ENCODE data around the gene MAPKAPK3. TPM values are rescaled to one million over a fixed set of nuclear protein-coding genes. Genes with fewer than 3 reads are reported as not detected.

The MAPKAPK3 gene
- total and polyA plus RNA-seq, 2 donors (not counting 3 experiments of a cell fraction or from before 2014, with no cell fraction given) = 21.3 to 30.5 TPM

- DNase-seq (ENCODE audit: low read depth, low spot score) (no peak), FAIRE-seq (no peak)
- Histone ChIP-seq H3K9me1 (replicated peaks; ENCODE audit: control insufficient read depth, extremely low read depth, insufficient read depth, low read length) (no peaks in the 10 kb centered on the region), H3K4me2 (ENCODE audit: insufficient read depth, low read length) (no peak overlapping the region), H3K79me2 (ENCODE audit: control insufficient read depth, insufficient read depth, low read length) (no peaks in the 10 kb centered on the region), H3K4me3 (replicated peaks in 1 of 3; ENCODE audit: insufficient read depth in 1 of 3, low read depth in 1 of 3, low read length in 3 of 3) (no peak overlapping the region), H4K20me1 (replicated peaks; ENCODE audit: control insufficient read depth, extremely low read depth, insufficient read depth, low read length) (no peaks in the 10 kb centered on the region), H3K9ac (replicated peaks; ENCODE audit: extremely low read depth, insufficient read depth, low read length) (no peak overlapping the region), H2AFZ (ENCODE audit: low read depth, low read length) (no peak overlapping the region), H3K27me3 (ENCODE audit: control insufficient read depth in 2 of 2, insufficient read depth in 2 of 2, low read length in 2 of 2) (no peaks in the 10 kb centered on the region), H3K4me1 (ENCODE audit: control insufficient read depth, extremely low read depth, insufficient read depth, low read length) (no peaks in the 10 kb centered on the region), H3K27ac (ENCODE audit: insufficient read depth, low read depth, low read length) (no peak overlapping the region), H3K36me3 (ENCODE audit: control insufficient read depth in 2 of 2, extremely low read depth in 1 of 2, insufficient read depth in 2 of 2, low read length in 2 of 2) (no peaks in the 10 kb centered on the region), H3K9me3 (replicated peaks; ENCODE audit: control insufficient read depth, insufficient read depth, low read length) (no peaks in the 10 kb centered on the region)
- no TSS peak for BruUV-seq (replicated peaks)
- CTCF ChIA-PET = interaction anchor here (2.1 kb wide), 1 partner anchor 14 kb away, joined by 12 read pairs; no protein-coding TSS in a partner anchor
- intact Hi-C loops (cut with micrococcal nuclease) = no loop called here
- dilution Hi-C loops (cut with MboI; ENCODE audit: extremely low pct_ligation_motif_present, low sequenced_read_pairs) = no loop called here
- POLR2A ChIA-PET = interaction anchor here (0.6 kb wide), 1 partner anchor 914 kb away, joined by 8 read pairs; no protein-coding TSS in a partner anchor
- TF ChIP-seq EZH2 (IDR thresholded peaks at IDR 0.05; ENCODE audit: borderline replicate concordance, low read depth, low read length, severe bottlenecking) (no peak), FOS (IDR thresholded peaks at IDR 0.05; ENCODE audit: borderline replicate concordance, insufficient read depth, low read length) (no peak), JUN (IDR thresholded peaks at IDR 0.05; ENCODE audit: borderline replicate concordance, insufficient read depth, insufficient read length, low read depth) (no peak), CTCF (IDR thresholded peaks at IDR 0.05; ENCODE audit: extremely low read depth in 1 of 2, insufficient read depth in 1 of 2, low read depth in 1 of 2, low read length in 2 of 2) (no peak), POLR2A (IDR thresholded peaks at IDR 0.05; ENCODE audit: low read depth, low read length) (no peak), POLR2AphosphoS5 (IDR thresholded peaks at IDR 0.05; ENCODE audit: insufficient read depth, low read depth, low read length) (no peak), GATA2 (IDR thresholded peaks at IDR 0.05; ENCODE audit: insufficient read depth, insufficient read length, low read depth, low read length) (no peak)
These were observed 30.8 kb upstream of the MAPKAPK3 start for GRCh38 chr3:50585919-50586762.

Data from endothelial cell of umbilical vein (primary cell).